Smooth muscle cell (in vitro differentiated cells): ENCODE data around the gene ARL13A. TPM values are rescaled to one million over a fixed set of nuclear protein-coding genes. Genes with fewer than 3 reads are reported as not detected.

Experiments used
- DNase-seq: peaks from one replicate; lab custom pipeline; 2025; ENCODE audit not compliant: unreplicated experiment; lab: John Stamatoyannopoulos, UW
- H2AFZ ChIP-seq: fragments of 200-600 bp; sonication (generic); 2 replicates; pipeline ENCODE4 v1.6.0; 2016; ENCODE audit warnings: antibody characterized with exemption, low read depth, mild to moderate bottlenecking
- H3F3A ChIP-seq: fragments of 200-600 bp; sonication (generic); 2 replicates; pipeline ENCODE4 v1.6.0; 2017; ENCODE audit warnings: antibody characterized with exemption, low read depth
- H3K27ac ChIP-seq: fragments of 200-600 bp; sonication (generic); 2 replicates; pipeline ENCODE4 v1.5.1; 2016; ENCODE audit warnings: low read depth, mild to moderate bottlenecking
- H3K27me3 ChIP-seq: fragments of 200-600 bp; sonication (generic); 2 replicates; pipeline ENCODE4 v1.6.1; 2016; ENCODE audit warnings: low read depth, mild to moderate bottlenecking
- H3K36me3 ChIP-seq: fragments of 200-600 bp; sonication (generic); 2 replicates; pipeline ENCODE4 v1.5.1; 2016; ENCODE audit warnings: low read depth
- H3K4me1 ChIP-seq: fragments of 200-600 bp; sonication (generic); 2 replicates; pipeline ENCODE4 v1.5.1; 2016; ENCODE audit warnings: low read depth
- H3K4me2 ChIP-seq: fragments of 200-600 bp; sonication (generic); 2 replicates; pipeline ENCODE4 v1.6.0; 2016; ENCODE audit warnings: mild to moderate bottlenecking
- H3K4me3 ChIP-seq: fragments of 200-600 bp; sonication (generic); 2 replicates; pipeline ENCODE4 v1.5.1; 2016; ENCODE audit warnings: mild to moderate bottlenecking
- H3K79me2 ChIP-seq: fragments of 200-600 bp; sonication (generic); 2 replicates; pipeline ENCODE4 v1.6.0; 2016; ENCODE audit warnings: low read depth, mild to moderate bottlenecking
- H3K9ac ChIP-seq: fragments of 200-600 bp; sonication (generic); 2 replicates; pipeline ENCODE4 v1.6.0; 2016; ENCODE audit warnings: low read depth
- H3K9me3 ChIP-seq: fragments of 200-600 bp; sonication (generic); replicated peaks from 2 replicates; pipeline ENCODE4 v1.5.1; 2016; ENCODE audit warnings: low read depth
- H4K20me1 ChIP-seq: fragments of 200-600 bp; sonication (generic); 2 replicates; pipeline ENCODE4 v1.6.0; 2016; ENCODE audit warnings: low read depth
- CTCF ChIP-seq: fragments of 200-600 bp; sonication (generic); IDR thresholded peaks from 2 replicates; pipeline ENCODE4 v1.5.1; 2017; ENCODE audit warnings: borderline replicate concordance, mild to moderate bottlenecking, antibody characterized with exemption; ENCODE audit not compliant: insufficient read depth, poor library complexity, severe bottlenecking
- WGBS: methylation state at CpG from one replicate; pipeline ENCODE4 v1.1.7; 2016; ENCODE audit warnings: low lambda C conversion rate; 5-methylcytosine and 5-hydroxymethylcytosine counted together
- polyA plus RNA-seq: library from polyadenylated mRNA; unstranded; fragments of >200 nt; fragmentation: Nextera tagmentation; extraction: Ambion mirVana; gene quantifications from 2 replicates; pipeline ENCODE4 v1.2.1, GENCODE V29; 2016
- total RNA-seq: library from RNA; depleted of rRNA; stranded (reverse); fragments of >200 nt; gene quantifications from 2 replicates; pipeline ENCODE4 v1.2.3, GENCODE V29; 2014

ARL13A gene
- total and polyA plus RNA-seq, 2 experiments from 2014 or later, result not detected

GRCh38 chrX:101037231-101037630 is 67.7 kb downstream of the ARL13A start:
- H3K27me3 ChIP-seq, result no peaks in the 10 kb centered on the region
- no peaks in the 10 kb centered on the region for H3K4me1 ChIP-seq
- H3K4me2 ChIP-seq, result no peak overlapping the region
- no peak for DNase-seq
- TF ChIP-seq CTCF, result no peak
- H3K79me2 ChIP-seq, result no peaks in the 10 kb centered on the region
- no peaks in the 10 kb centered on the region for H3K36me3 ChIP-seq
- H2AFZ ChIP-seq, result no peak overlapping the region
- no peak overlapping the region for H3K9ac ChIP-seq
- no peaks in the 10 kb centered on the region for H3K9me3 ChIP-seq
- H3K4me3 ChIP-seq, result no peak overlapping the region
- H3F3A ChIP-seq, result no peaks in the 10 kb centered on the region
- no peak overlapping the region for H3K27ac ChIP-seq
- no peaks in the 10 kb centered on the region for H4K20me1 ChIP-seq

- 81% methylated on average over 4 of the region's 4 CpGs for WGBS
- H3K4me3 ChIP-seq, result no peak overlapping the region
- H2AFZ ChIP-seq, result no peak overlapping the region
- no peaks in the 10 kb centered on the region for H3K36me3 ChIP-seq
- H3K27ac ChIP-seq, result no peak overlapping the region
- H3K79me2 ChIP-seq, result no peaks in the 10 kb centered on the region
- no peaks in the 10 kb centered on the region for H3K27me3 ChIP-seq
- H3K9ac ChIP-seq, result no peak overlapping the region
- no peak overlapping the region for H3K4me2 ChIP-seq
- TF ChIP-seq CTCF, result no peak
- H4K20me1 ChIP-seq, result no peaks in the 10 kb centered on the region
- no peak for DNase-seq
- H3K9me3 ChIP-seq, result no peaks in the 10 kb centered on the region
- no peaks in the 10 kb centered on the region for H3F3A ChIP-seq
- H3K4me1 ChIP-seq, result no peaks in the 10 kb centered on the region
These were observed 70.7 kb downstream of the ARL13A start for GRCh38 chrX:101040197-101040596.

Other genes starting within 250 kb of the ARL13A start
- gene SYTL4, start 237.6 kb upstream of the ARL13A start, total RNA-seq, result 4.8 and 6.6 TPM in 2 replicates
- 8.0 and 10.5 TPM in 2 replicates for gene SYTL4, start 237.6 kb upstream of the ARL13A start, polyA plus RNA-seq
- 18.4 and 23.0 TPM in 2 replicates for gene CSTF2, start 149.3 kb upstream of the ARL13A start, total RNA-seq
- gene CSTF2, start 149.3 kb upstream of the ARL13A start, polyA plus RNA-seq, result 16.7 and 21.5 TPM in 2 replicates
- gene NOX1, start 95.3 kb upstream of the ARL13A start, total RNA-seq, result not detected in 2 replicates
- 0.35 TPM in 1 of 2 replicates, not detected in the other for gene NOX1, start 95.3 kb upstream of the ARL13A start, polyA plus RNA-seq
- 0.72 and 2.2 TPM in 2 replicates for gene XKRX, start 40.8 kb upstream of the ARL13A start, total RNA-seq
- gene XKRX, start 40.8 kb upstream of the ARL13A start, polyA plus RNA-seq, result not detected in 2 replicates
- 2.7 and 3.0 TPM in 2 replicates for gene TRMT2B, start 82.4 kb downstream of the ARL13A start, total RNA-seq
- gene TRMT2B, start 82.4 kb downstream of the ARL13A start, polyA plus RNA-seq, result 3.1 and 3.4 TPM in 2 replicates
- gene TMEM35A, start 109.2 kb downstream of the ARL13A start, total RNA-seq, result 2.3 and 2.8 TPM in 2 replicates
- 2.8 and 3.2 TPM in 2 replicates for gene TMEM35A, start 109.2 kb downstream of the ARL13A start, polyA plus RNA-seq
- 6.0 and 9.9 TPM in 2 replicates for gene CENPI, start 128.5 kb downstream of the ARL13A start, total RNA-seq
- gene CENPI, start 128.5 kb downstream of the ARL13A start, polyA plus RNA-seq, result 0.57 and 4.2 TPM in 2 replicates